GM23338 (cell line): ENCODE data around the gene BIN1. TPM values are rescaled to one million over a fixed set of nuclear protein-coding genes. Genes with fewer than 3 reads are reported as not detected.

ENCODE experiments used
- ATAC-seq: fragments of 200-7000 bp; cut with Tn5 transposase; 3 replicates; pipeline ENCODE4 v1.9.1; 2020
- DNase-seq: peaks from one replicate; pipeline ENCODE4 v3.0.0-alpha.2; 2015; ENCODE audit warnings: low spot score
- H2AFZ ChIP-seq: fragments of 200-600 bp; sonication (generic); 2 replicates; pipeline ENCODE4 v1.8.0; 2016; ENCODE audit warnings: antibody characterized with exemption, mild to moderate bottlenecking, moderate library complexity
- H3F3A ChIP-seq: fragments of 200-600 bp; sonication (generic); replicated peaks from 2 replicates; pipeline ENCODE4 v1.8.0; 2017; ENCODE audit warnings: antibody characterized with exemption, mixed run types, low read depth
- H3K27ac ChIP-seq: fragments of 200-600 bp; sonication (generic); 2 replicates; pipeline ENCODE4 v1.6.1; 2016; ENCODE audit warnings: low read depth
- H3K27me3 ChIP-seq: fragments of 200-600 bp; sonication (generic); 2 replicates; pipeline ENCODE4 v1.8.0; 2016; ENCODE audit warnings: mild to moderate bottlenecking, mixed run types, moderate library complexity; ENCODE audit not compliant: insufficient read depth
- H3K36me3 ChIP-seq: fragments of 200-600 bp; sonication (generic); 2 replicates; pipeline ENCODE4 v1.8.0; 2016; ENCODE audit warnings: mild to moderate bottlenecking; ENCODE audit not compliant: insufficient read depth
- H3K4me1 ChIP-seq: fragments of 200-600 bp; sonication (generic); 2 replicates; pipeline ENCODE4 v1.8.0; 2016; ENCODE audit warnings: mild to moderate bottlenecking, moderate library complexity; ENCODE audit not compliant: insufficient read depth
- H3K4me2 ChIP-seq: fragments of 200-600 bp; sonication (generic); 2 replicates; pipeline ENCODE4 v1.7.1; 2017; ENCODE audit warnings: mixed run types
- H3K4me3 ChIP-seq: fragments of 200-600 bp; sonication (generic); 2 replicates; pipeline ENCODE4 v1.6.1; 2016; ENCODE audit warnings: mixed run types
- H3K79me2 ChIP-seq: fragments of 200-600 bp; sonication (generic); replicated peaks from 2 replicates; pipeline ENCODE4 v1.8.0; 2017; ENCODE audit warnings: mild to moderate bottlenecking; ENCODE audit not compliant: insufficient read depth
- H3K9me2 ChIP-seq: fragments of 200-600 bp; sonication (generic); 2 replicates; pipeline ENCODE4 v1.8.0; 2017; ENCODE audit not compliant: insufficient read depth
- H4K20me1 ChIP-seq: fragments of 200-600 bp; sonication (generic); replicated peaks from 2 replicates; pipeline ENCODE4 v1.8.0; 2017; ENCODE audit warnings: mild to moderate bottlenecking; ENCODE audit not compliant: insufficient read depth
- H3K27ac Mint-ChIP-seq: 2 replicates; pipeline ENCODE4 v1.8.0; 2020; ENCODE audit warnings: inconsistent platforms, mild to moderate bottlenecking, moderate library complexity, mixed read lengths
- H3K27me3 Mint-ChIP-seq: 3 replicates; pipeline ENCODE4 v1.8.0; 2022; ENCODE audit warnings: low read depth, mild to moderate bottlenecking, moderate library complexity, mixed read lengths, inconsistent platforms; ENCODE audit not compliant: insufficient read depth, poor library complexity
- H3K36me3 Mint-ChIP-seq: 3 replicates; pipeline ENCODE4 v1.8.0; 2021; ENCODE audit warnings: low read depth, mild to moderate bottlenecking, inconsistent platforms, moderate library complexity, mixed read lengths
- H3K4me1 Mint-ChIP-seq: 3 replicates; pipeline ENCODE4 v1.8.0; 2020; ENCODE audit warnings: mild to moderate bottlenecking, inconsistent platforms, mixed read lengths
- H3K4me3 Mint-ChIP-seq: 3 replicates; pipeline ENCODE4 v1.8.0; 2021; ENCODE audit warnings: moderate library complexity, mild to moderate bottlenecking, inconsistent platforms, mixed read lengths
- H3K9me3 Mint-ChIP-seq: 3 replicates; pipeline ENCODE4 v1.8.0; 2020; ENCODE audit warnings: moderate library complexity, mild to moderate bottlenecking, inconsistent platforms, mixed read lengths
- CREB1 ChIP-seq: fragments of 250-450 bp; sonication (Bioruptor Pico); IDR thresholded peaks from 2 replicates; pipeline ENCODE4 v1.5.0; 2020; ENCODE audit warnings: low read depth, mild to moderate bottlenecking, moderate library complexity
- CTCF ChIP-seq, 2 experiments: fragments of 200-600 bp in 1 of 2; sonication (generic) in 1 of 2; conservative IDR thresholded peaks; 2 replicates each; pipeline versions ENCODE4 v1.5.1 to v1.6.1; 2016 to 2017; ENCODE audit warnings: antibody characterized with exemption in 2 of 2, low read depth in 2 of 2, mild to moderate bottlenecking in 2 of 2, moderate library complexity in 1 of 2
- EZH2 ChIP-seq: fragments of 200-600 bp; sonication (generic); IDR thresholded peaks from one replicate; pipeline ENCODE4 v1.8.0; 2017; ENCODE audit warnings: antibody characterized with exemption, mild to moderate bottlenecking, low read depth; ENCODE audit not compliant: unreplicated experiment
- EZH2phosphoT487 ChIP-seq: fragments of 200-600 bp; sonication (generic); IDR thresholded peaks from one replicate; pipeline ENCODE4 v1.8.1; 2018; ENCODE audit warnings: antibody characterized with exemption; ENCODE audit not compliant: unreplicated experiment
- JUNB ChIP-seq: IDR thresholded peaks from one replicate; pipeline ENCODE4 v1.6.1; 2016; ENCODE audit warnings: antibody characterized with exemption; ENCODE audit not compliant: unreplicated experiment
- NANOG ChIP-seq: IDR thresholded peaks from 2 replicates; pipeline ENCODE4 v1.6.1; 2016; ENCODE audit warnings: antibody characterized with exemption, borderline replicate concordance
- POLR2AphosphoS5 ChIP-seq: IDR thresholded peaks from 2 replicates; pipeline ENCODE4 v1.6.1; 2016; ENCODE audit warnings: antibody characterized with exemption, low read depth
- STAT1 ChIP-seq: IDR thresholded peaks from one replicate; pipeline ENCODE4 v1.6.1; 2016; ENCODE audit warnings: antibody characterized with exemption; ENCODE audit not compliant: unreplicated experiment
- ZNF114 ChIP-seq: fragments of 250-450 bp; sonication (Bioruptor Pico); IDR thresholded peaks from 2 replicates; pipeline ENCODE4 v1.5.0; 2020; ENCODE audit warnings: mild to moderate bottlenecking, moderate library complexity
- ZNF331 ChIP-seq: fragments of 250-450 bp; sonication (Bioruptor Pico); IDR thresholded peaks from 2 replicates; pipeline ENCODE4 v1.5.0; 2020; ENCODE audit warnings: low read depth, mild to moderate bottlenecking, moderate library complexity
- polyA plus RNA-seq: library from polyadenylated mRNA; unstranded; fragments of >200 nt; fragmentation: Nextera tagmentation; extraction: Ambion mirVana; gene quantifications from 2 replicates; pipeline ENCODE4 v1.2.1, GENCODE V29; 2016
- total RNA-seq: library from RNA; depleted of rRNA; stranded (reverse); fragments of >200 nt; shearing (Covaris generic); gene quantifications from 2 replicates; pipeline ENCODE4 v1.2.3, GENCODE V29; 2014
- TF ChIP-seq, protein P1 (sequence below): IDR thresholded peaks from 2 replicates; pipeline ENCODE4 v1.6.1; 2016; ENCODE audit warnings: antibody characterized with exemption
- TF ChIP-seq, protein P2 (sequence below): fragments of 250-450 bp; sonication (Bioruptor Pico); IDR thresholded peaks from 2 replicates; pipeline ENCODE4 v1.5.0; 2020; ENCODE audit warnings: mild to moderate bottlenecking, moderate library complexity

Gene BIN1
- total and polyA plus RNA-seq, 2 experiments from 2014 or later, result 30.1 to 56.4 TPM

DNA sequence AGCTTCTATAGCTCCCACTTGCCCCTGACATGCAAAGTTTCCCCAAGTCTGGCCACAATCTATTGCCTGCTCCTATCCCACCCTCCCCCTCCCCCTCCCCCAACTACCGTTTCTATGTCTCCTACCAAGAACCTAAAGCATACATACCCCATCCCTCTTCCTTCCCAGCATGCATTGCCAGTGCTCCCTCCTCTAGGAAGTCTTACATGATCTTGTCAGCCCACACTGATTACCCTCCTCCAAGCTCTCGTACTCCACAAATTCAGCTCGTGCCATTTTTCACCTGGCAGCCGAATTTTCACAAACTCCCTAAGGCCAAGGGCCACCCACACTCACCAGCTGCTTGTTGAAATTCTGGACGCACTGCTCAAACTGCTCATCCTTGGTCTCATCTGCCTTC is 30.7 kb downstream of the BIN1 start (continued):
- TF ChIP-seq CTCF (conservative IDR thresholded peaks at IDR 0.05; ENCODE audit: low read depth in 2 of 2) (no peak), STAT1 (no peak)
- TF ChIP-seq, protein P1, sequence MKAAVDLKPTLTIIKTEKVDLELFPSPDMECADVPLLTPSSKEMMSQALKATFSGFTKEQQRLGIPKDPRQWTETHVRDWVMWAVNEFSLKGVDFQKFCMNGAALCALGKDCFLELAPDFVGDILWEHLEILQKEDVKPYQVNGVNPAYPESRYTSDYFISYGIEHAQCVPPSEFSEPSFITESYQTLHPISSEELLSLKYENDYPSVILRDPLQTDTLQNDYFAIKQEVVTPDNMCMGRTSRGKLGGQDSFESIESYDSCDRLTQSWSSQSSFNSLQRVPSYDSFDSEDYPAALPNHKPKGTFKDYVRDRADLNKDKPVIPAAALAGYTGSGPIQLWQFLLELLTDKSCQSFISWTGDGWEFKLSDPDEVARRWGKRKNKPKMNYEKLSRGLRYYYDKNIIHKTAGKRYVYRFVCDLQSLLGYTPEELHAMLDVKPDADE, result no peak

DNA sequence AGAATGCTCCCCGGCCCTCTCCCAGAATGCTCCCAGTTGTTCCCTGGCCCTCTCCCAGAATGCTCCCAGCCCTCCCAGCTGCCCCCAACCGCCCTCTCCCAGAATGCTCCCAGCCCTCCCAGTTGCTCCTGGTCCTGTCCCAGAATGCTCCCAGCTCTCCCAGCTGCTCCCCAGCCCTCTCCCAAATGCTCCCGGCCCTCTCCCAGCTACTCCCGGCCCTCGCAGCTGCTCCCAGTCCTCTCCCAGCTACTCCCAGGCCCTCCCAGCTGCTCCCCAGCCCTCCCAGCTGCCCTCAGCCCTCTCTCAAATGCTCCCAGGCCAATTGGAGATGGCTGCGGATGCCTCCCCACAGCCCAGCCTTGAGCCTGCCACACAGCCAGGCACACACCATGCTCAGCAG is 31.1 kb downstream of the BIN1 start:
- H3K9me2 ChIP-seq, result no peaks in the 10 kb centered on the region
- H3K4me2 ChIP-seq, result no peak overlapping the region
- 0 out of 2 replicates have a peak, but pooled peaks cover 4% of the 10 kb centered on the region for H3K79me2 ChIP-seq
- H3K9me3 Mint-ChIP-seq, result no peaks in the 10 kb centered on the region; the same call in 2 of the 3 replicates
- H3K27me3 Mint-ChIP-seq, result peaks cover 18% of the 10 kb centered on the region
- H3K4me3 Mint-ChIP-seq, result no peak overlapping the region
- no peak overlapping the region for H3K27ac ChIP-seq
- no peak for DNase-seq
- no peaks in the 10 kb centered on the region for H3F3A ChIP-seq
- no peaks in the 10 kb centered on the region for H4K20me1 ChIP-seq
- no peak for ATAC-seq
- H3K36me3 ChIP-seq, result no peaks in the 10 kb centered on the region
- H3K27me3 ChIP-seq, result no peaks in the 10 kb centered on the region
- H3K4me1 Mint-ChIP-seq, result peaks cover 21% of the 10 kb centered on the region
- H3K4me3 ChIP-seq, result no peak overlapping the region
- no peaks in the 10 kb centered on the region for H3K4me1 ChIP-seq
- H3K36me3 Mint-ChIP-seq, result peaks cover 6% of the 10 kb centered on the region; the same call in 1 of the 3 replicates
- H2AFZ ChIP-seq, result no peak overlapping the region
- H3K27ac Mint-ChIP-seq, result no peak overlapping the region
- TF ChIP-seq, protein P2, sequence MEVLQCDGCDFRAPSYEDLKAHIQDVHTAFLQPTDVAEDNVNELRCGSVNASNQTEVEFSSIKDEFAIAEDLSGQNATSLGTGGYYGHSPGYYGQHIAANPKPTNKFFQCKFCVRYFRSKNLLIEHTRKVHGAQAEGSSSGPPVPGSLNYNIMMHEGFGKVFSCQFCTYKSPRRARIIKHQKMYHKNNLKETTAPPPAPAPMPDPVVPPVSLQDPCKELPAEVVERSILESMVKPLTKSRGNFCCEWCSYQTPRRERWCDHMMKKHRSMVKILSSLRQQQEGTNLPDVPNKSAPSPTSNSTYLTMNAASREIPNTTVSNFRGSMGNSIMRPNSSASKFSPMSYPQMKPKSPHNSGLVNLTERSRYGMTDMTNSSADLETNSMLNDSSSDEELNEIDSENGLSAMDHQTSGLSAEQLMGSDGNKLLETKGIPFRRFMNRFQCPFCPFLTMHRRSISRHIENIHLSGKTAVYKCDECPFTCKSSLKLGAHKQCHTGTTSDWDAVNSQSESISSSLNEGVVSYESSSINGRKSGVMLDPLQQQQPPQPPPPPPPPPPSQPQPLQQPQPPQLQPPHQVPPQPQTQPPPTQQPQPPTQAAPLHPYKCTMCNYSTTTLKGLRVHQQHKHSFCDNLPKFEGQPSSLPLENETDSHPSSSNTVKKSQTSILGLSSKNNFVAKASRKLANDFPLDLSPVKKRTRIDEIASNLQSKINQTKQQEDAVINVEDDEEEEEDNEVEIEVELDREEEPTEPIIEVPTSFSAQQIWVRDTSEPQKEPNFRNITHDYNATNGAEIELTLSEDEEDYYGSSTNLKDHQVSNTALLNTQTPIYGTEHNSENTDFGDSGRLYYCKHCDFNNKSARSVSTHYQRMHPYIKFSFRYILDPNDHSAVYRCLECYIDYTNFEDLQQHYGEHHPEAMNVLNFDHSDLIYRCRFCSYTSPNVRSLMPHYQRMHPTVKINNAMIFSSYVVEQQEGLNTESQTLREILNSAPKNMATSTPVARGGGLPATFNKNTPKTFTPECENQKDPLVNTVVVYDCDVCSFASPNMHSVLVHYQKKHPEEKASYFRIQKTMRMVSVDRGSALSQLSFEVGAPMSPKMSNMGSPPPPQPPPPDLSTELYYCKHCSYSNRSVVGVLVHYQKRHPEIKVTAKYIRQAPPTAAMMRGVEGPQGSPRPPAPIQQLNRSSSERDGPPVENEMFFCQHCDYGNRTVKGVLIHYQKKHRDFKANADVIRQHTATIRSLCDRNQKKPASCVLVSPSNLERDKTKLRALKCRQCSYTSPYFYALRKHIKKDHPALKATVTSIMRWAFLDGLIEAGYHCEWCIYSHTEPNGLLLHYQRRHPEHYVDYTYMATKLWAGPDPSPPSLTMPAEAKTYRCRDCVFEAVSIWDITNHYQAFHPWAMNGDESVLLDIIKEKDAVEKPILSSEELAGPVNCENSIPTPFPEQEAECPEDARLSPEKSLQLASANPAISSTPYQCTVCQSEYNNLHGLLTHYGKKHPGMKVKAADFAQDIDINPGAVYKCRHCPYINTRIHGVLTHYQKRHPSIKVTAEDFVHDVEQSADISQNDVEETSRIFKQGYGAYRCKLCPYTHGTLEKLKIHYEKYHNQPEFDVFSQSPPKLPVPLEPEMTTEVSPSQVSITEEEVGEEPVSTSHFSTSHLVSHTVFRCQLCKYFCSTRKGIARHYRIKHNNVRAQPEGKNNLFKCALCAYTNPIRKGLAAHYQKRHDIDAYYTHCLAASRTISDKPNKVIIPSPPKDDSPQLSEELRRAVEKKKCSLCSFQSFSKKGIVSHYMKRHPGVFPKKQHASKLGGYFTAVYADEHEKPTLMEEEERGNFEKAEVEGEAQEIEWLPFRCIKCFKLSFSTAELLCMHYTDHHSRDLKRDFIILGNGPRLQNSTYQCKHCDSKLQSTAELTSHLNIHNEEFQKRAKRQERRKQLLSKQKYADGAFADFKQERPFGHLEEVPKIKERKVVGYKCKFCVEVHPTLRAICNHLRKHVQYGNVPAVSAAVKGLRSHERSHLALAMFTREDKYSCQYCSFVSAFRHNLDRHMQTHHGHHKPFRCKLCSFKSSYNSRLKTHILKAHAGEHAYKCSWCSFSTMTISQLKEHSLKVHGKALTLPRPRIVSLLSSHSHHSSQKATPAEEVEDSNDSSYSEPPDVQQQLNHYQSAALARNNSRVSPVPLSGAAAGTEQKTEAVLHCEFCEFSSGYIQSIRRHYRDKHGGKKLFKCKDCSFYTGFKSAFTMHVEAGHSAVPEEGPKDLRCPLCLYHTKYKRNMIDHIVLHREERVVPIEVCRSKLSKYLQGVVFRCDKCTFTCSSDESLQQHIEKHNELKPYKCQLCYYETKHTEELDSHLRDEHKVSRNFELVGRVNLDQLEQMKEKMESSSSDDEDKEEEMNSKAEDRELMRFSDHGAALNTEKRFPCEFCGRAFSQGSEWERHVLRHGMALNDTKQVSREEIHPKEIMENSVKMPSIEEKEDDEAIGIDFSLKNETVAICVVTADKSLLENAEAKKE, result no peak
- TF ChIP-seq ZNF331, result no peak
- TF ChIP-seq EZH2, result no peak
- TF ChIP-seq, protein P1, result no peak
- TF ChIP-seq CREB1 (CRISPR knock-in tag), result no peak
- TF ChIP-seq ZNF114 (CRISPR knock-in tag), result no peak
- TF ChIP-seq CTCF (conservative IDR thresholded peaks at IDR 0.05; ENCODE audit: low read depth in 2 of 2), result no peak
- no peak for TF ChIP-seq STAT1
- TF ChIP-seq POLR2AphosphoS5, result no peak
- no peak for TF ChIP-seq JUNB
- TF ChIP-seq NANOG, result no peak
- TF ChIP-seq EZH2phosphoT487, result no peak
